Measurements from ENCODE around the gene GOT2. TPM values are rescaled to one million over a fixed set of nuclear protein-coding genes. Genes with fewer than 3 reads are reported as not detected.
"Not testable (repeated sequence)": the region's sequence is repeated elsewhere in the genome, so short reads cannot be mapped to it uniquely, and the experiment has no call there.

The GOT2 gene
- total RNA-seq = 10 to 100 TPM; 12.6 to 54.9 (median 43.7) TPM

DNA sequence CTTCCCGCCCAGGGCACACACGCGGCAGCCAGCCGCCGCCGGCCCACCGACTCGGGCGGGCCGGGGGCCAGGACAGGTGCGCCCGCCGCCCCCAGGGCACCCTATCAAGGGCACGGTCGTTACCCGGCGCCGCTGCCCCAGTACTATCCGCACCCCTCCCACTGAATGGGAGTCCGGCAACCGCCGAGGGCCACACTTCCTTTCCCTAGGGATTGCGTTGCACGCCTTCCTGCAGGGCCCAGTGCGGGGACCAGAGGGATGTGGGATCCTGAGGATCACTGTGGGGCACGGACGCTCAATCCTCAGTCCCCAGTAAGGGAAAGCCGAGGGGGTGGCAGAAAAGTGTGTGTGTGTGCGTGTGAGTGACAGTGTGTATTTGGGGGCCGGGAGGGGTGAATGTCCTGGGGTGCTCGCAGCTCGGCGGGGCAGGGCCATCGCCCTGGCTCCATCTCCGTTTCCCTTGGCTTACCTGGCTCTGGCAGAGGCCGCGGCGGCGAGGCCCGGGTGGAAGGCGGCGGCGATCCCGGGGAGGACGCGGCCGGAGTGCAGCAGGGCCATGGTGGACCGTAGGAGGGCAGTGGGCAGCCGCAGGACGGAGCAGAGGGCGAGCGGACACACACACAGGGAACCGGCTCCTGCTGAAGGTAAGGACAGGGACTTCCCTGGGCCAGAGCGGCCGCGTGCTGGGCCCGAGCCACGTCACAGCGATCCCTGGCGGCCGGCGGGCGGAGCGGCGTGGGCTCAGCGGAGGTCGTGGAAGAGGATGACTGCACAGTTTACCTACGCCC lies at the start of gene GOT2:
Gene GOT2 (minus strand): TSS at position 646 of the 788 bp plus-strand sequence. CDS start 88 bp downstream, at position 558.
- peak within 1 kb of the TSS; percentile 71 to 91 for H3K4me3 ChIP-seq
- H3K27me3 ChIP-seq = no peaks in the 10 kb centered on the region
- no peaks in the 10 kb centered on the region for H3K9me3 ChIP-seq
- TF ChIP-seq POLR2A (IDR thresholded peaks at IDR 0.05) (peak in 1 of 2 donors; percentile 37), CTCF (IDR thresholded peaks at IDR 0.05) (peak; percentile 65 to 95 (median 86))
- no peaks in the 10 kb centered on the region for H3K36me3 ChIP-seq
- H3K27ac ChIP-seq = peak within 1 kb of the TSS; percentile 75 to 77
- DNase-seq = peak; percentile 70 to 82
- intact Hi-C loops (cut with DNase I; ENCODE audit: low total_unique reads) = no loop called here
- H3K4me1 ChIP-seq = peaks cover 0 to 5% of the 10 kb centered on the region in 2 donors

GRCh38 chr16:58779291-58779690 lies 45.2 kb upstream of the GOT2 start:
- H3K4me3 ChIP-seq; intact Hi-C loops (cut with DNase I; ENCODE audit: low total_unique reads); H3K4me1 ChIP-seq; H3K9me3 ChIP-seq; DNase-seq; H3K36me3 ChIP-seq; H3K27ac ChIP-seq; H3K27me3 ChIP-seq: not testable (repeated sequence)

DNA sequence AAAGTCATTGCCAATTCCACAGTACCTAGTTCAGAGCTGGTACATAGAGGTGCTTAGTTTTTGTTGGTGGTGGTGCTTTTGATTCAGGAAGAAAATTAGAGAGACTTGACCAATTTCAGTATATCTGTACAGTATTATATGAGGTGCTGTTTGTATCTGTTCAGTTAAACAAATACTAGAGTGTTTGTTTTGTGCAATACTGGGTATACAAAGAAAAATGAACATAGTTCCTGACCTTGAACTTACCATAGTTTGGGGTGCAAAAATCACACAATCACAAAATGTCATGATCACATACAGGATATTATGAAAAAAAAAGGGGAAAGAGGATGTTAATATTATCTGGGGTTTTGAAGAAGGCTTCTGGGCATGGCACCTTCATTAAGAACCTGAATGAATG lies 39.8 kb upstream of the GOT2 start:
- TF ChIP-seq POLR2A (IDR thresholded peaks at IDR 0.05) = no peak
- TF ChIP-seq CTCF (IDR thresholded peaks at IDR 0.05) = no peak
- intact Hi-C loops (cut with DNase I; ENCODE audit: low total_unique reads) = no loop called here
- H3K27ac ChIP-seq = no peak overlapping the region

GRCh38 chr16:58768145-58768544 lies 34.0 kb upstream of the GOT2 start:
- no peak for DNase-seq
- intact Hi-C loops (cut with DNase I; ENCODE audit: low total_unique reads) = no loop called here
- no peaks in the 10 kb centered on the region for H3K36me3 ChIP-seq
- no peaks in the 10 kb centered on the region for H3K27me3 ChIP-seq
- no peak overlapping the region for H3K27ac ChIP-seq
- TF ChIP-seq CTCF (IDR thresholded peaks at IDR 0.05) (no peak), POLR2A (IDR thresholded peaks at IDR 0.05) (no peak)
- H3K4me3 ChIP-seq = no peak overlapping the region
- H3K9me3 ChIP-seq = no peaks in the 10 kb centered on the region
- H3K4me1 ChIP-seq = no peaks in the 10 kb centered on the region

More for the DNA sequence above, 39.8 kb upstream of the GOT2 start:
- no peaks in the 10 kb centered on the region for H3K27me3 ChIP-seq
- no peak for DNase-seq
- no peak overlapping the region for H3K4me3 ChIP-seq
- H3K9me3 ChIP-seq = no peaks in the 10 kb centered on the region
- H3K4me1 ChIP-seq = no peaks in the 10 kb centered on the region
- no peaks in the 10 kb centered on the region for H3K36me3 ChIP-seq

DNA sequence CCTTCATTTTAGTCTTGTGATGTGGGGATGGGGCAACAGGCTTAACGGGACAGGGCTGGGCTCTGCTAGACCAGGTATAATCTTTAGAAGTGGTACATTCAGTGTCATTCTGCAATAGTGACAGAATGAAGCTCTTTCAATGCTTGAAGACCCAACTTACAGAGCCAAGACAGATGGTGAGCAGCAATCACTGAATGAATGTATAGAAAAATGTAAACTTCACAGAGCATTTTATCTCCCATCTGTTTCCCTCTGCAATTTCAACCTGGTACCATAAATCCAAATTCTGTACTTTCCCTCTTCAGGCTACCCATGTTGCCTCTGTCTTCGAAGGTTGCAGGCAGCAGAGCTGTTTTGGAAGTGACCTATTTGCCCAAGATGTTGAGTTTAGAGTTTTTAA lies 33.5 kb upstream of the GOT2 start:
- no peaks in the 10 kb centered on the region for H3K9me3 ChIP-seq
- no peak for TF ChIP-seq POLR2A (IDR thresholded peaks at IDR 0.05)
- no peak for TF ChIP-seq CTCF (IDR thresholded peaks at IDR 0.05)
- intact Hi-C loops (cut with DNase I; ENCODE audit: low total_unique reads) = no loop called here
- H3K27ac ChIP-seq = no peak overlapping the region
- no peaks in the 10 kb centered on the region for H3K27me3 ChIP-seq
- no peaks in the 10 kb centered on the region for H3K4me1 ChIP-seq
- no peak overlapping the region for H3K4me3 ChIP-seq
- H3K36me3 ChIP-seq = no peaks in the 10 kb centered on the region
- no peak for DNase-seq

All from uterus (tissue), 4 donors.